ENCODE data around the gene JMJD7. TPM values are rescaled to one million over a fixed set of nuclear protein-coding genes. Genes with fewer than 3 reads are reported as not detected.

The JMJD7 gene
- total RNA-seq, 4 donors from 2014 or later, result 1.9 to 10.9 (median 7.6) TPM

GRCh38 chr15:41809121-41809520 is 18.8 kb upstream of the JMJD7 start:
- Histone ChIP-seq H3K36me3 (peaks cover 0 to 10% (median 0%) of the 10 kb centered on the region in 4 donors), H3K4me1 (peaks cover 3 to 14% (median 8%) of the 10 kb centered on the region in 4 donors), H3K27me3 (no peaks in the 10 kb centered on the region), H3K9me3 (no peaks in the 10 kb centered on the region), H3K4me3 (no peak overlapping the region), H3K27ac (no peak overlapping the region)
- no peak for DNase-seq
- in situ Hi-C loops (cut with MboI; ENCODE audit: low pct_ligation_motif_present in 1 of 4, low pct_unique_long_range_greater_than_20kb in 1 of 4, low sequenced_read_pairs in 3 of 4) (loop anchor here in 2 of 4 donors (25.0 kb wide), 1 partner anchor 197 kb away; no protein-coding TSS in a partner anchor), intact Hi-C loops (cut with DNase I; ENCODE audit: low total_unique reads) (no loop called here)
- TF ChIP-seq EP300 (IDR thresholded peaks at IDR 0.05; ENCODE audit: low read depth), result no peak
- no peak for TF ChIP-seq POLR2A (IDR thresholded peaks at IDR 0.05)
- TF ChIP-seq POLR2AphosphoS5 (IDR thresholded peaks at IDR 0.05), result no peak
- no peak for TF ChIP-seq CTCF (IDR thresholded peaks at IDR 0.05)
- 78 to 81% methylated on average over 2 of the region's 2 CpGs for WGBS, 2 donors (ENCODE audit: low coverage in 1 of 2)

- no peak for TF ChIP-seq EP300 (IDR thresholded peaks at IDR 0.05; ENCODE audit: low read depth)
- no peak for TF ChIP-seq POLR2AphosphoS5 (IDR thresholded peaks at IDR 0.05)
- no peak for TF ChIP-seq POLR2A (IDR thresholded peaks at IDR 0.05)
- TF ChIP-seq CTCF (IDR thresholded peaks at IDR 0.05), result no peak
- Histone ChIP-seq H3K4me1 (peaks cover 3 to 10% (median 6%) of the 10 kb centered on the region in 4 donors), H3K27me3 (no peaks in the 10 kb centered on the region), H3K27ac (no peak overlapping the region), H3K9me3 (no peaks in the 10 kb centered on the region), H3K36me3 (peaks cover 0 to 10% (median 0%) of the 10 kb centered on the region in 4 donors), H3K4me3 (no peak overlapping the region)
- 83% methylated on average over 1 to 12 of the region's 12 CpGs for WGBS, 2 donors (ENCODE audit: low coverage in 1 of 2)
- intact Hi-C loops (cut with DNase I; ENCODE audit: low total_unique reads), result loop anchor here (2.0 to 5.0 kb wide), 2 partner anchors 37 to 202 kb away; no protein-coding TSS in a partner anchor
- no peak for DNase-seq
- in situ Hi-C loops (cut with MboI; ENCODE audit: low pct_ligation_motif_present in 1 of 4, low pct_unique_long_range_greater_than_20kb in 1 of 4, low sequenced_read_pairs in 3 of 4), result loop anchor here in 2 of 4 donors (25.0 kb wide), 1 partner anchor 197 kb away; no protein-coding TSS in a partner anchor
Measured at GRCh38 chr15:41809526-41810220, 18.2 kb upstream of the JMJD7 start.

- peaks cover 0 to 10% (median 0%) of the 10 kb centered on the region in 4 donors for H3K36me3 ChIP-seq
- no peak for DNase-seq
- intact Hi-C loops (cut with DNase I; ENCODE audit: low total_unique reads), result loop anchor here (2.0 to 5.0 kb wide), 2 partner anchors 38 to 204 kb away; no protein-coding TSS in a partner anchor
- no peaks in the 10 kb centered on the region for H3K9me3 ChIP-seq
- 87 to 88% methylated on average over 1 to 5 of the region's 5 CpGs for WGBS, 2 donors (ENCODE audit: low coverage in 1 of 2)
- no peaks in the 10 kb centered on the region for H3K27me3 ChIP-seq
- no peak overlapping the region for H3K4me3 ChIP-seq
- in situ Hi-C loops (cut with MboI; ENCODE audit: low pct_ligation_motif_present in 1 of 4, low pct_unique_long_range_greater_than_20kb in 1 of 4, low sequenced_read_pairs in 3 of 4), result loop anchor here in 2 of 4 donors (25.0 kb wide), 1 partner anchor 199 kb away; no protein-coding TSS in a partner anchor
- TF ChIP-seq EP300 (IDR thresholded peaks at IDR 0.05; ENCODE audit: low read depth), result no peak
- TF ChIP-seq POLR2A (IDR thresholded peaks at IDR 0.05), result no peak
- TF ChIP-seq CTCF (IDR thresholded peaks at IDR 0.05), result no peak
- TF ChIP-seq POLR2AphosphoS5 (IDR thresholded peaks at IDR 0.05), result no peak
- H3K4me1 ChIP-seq, result peaks cover 0 to 4% (median 3%) of the 10 kb centered on the region in 4 donors
- no peak overlapping the region for H3K27ac ChIP-seq
Measured at GRCh38 chr15:41810651-41811431, 17.1 kb upstream of the JMJD7 start.

All from transverse colon (tissue), 4 donors.